WTC11 (cell line): ENCODE results near the gene NKIRAS2.

Source experiments
- ATF2 ChIP-seq: sonication (generic); formaldehyde crosslinking; IDR thresholded peaks from 2 replicates; pipeline ENCODE4 v1.8.1; 2022; ENCODE audit warnings: low read depth, missing genetic modification reagents, borderline replicate concordance
- CBFB ChIP-seq: sonication (generic); formaldehyde crosslinking; IDR thresholded peaks from 2 replicates; pipeline ENCODE4 v1.8.1; 2022; ENCODE audit warnings: mild to moderate bottlenecking, low read depth, missing genetic modification reagents
- MAX ChIP-seq: sonication (generic); formaldehyde crosslinking; IDR thresholded peaks from 2 replicates; pipeline ENCODE4 v1.8.0; 2022; ENCODE audit warnings: mild to moderate bottlenecking, missing genetic modification reagents
- SP1 ChIP-seq: sonication (generic); formaldehyde crosslinking; conservative IDR thresholded peaks from 2 replicates; pipeline ENCODE4 v1.8.1; 2022; ENCODE audit warnings: missing genetic modification reagents
- ZNF121 ChIP-seq: sonication (generic); formaldehyde crosslinking; IDR thresholded peaks from 2 replicates; pipeline ENCODE4 v1.8.0; 2023; ENCODE audit warnings: missing genetic modification reagents
- ZNF232 ChIP-seq: sonication (generic); formaldehyde crosslinking; IDR thresholded peaks from 2 replicates; pipeline ENCODE4 v1.8.0; 2022; ENCODE audit warnings: mild to moderate bottlenecking, missing genetic modification reagents
- ZNF512 ChIP-seq: sonication (generic); formaldehyde crosslinking; IDR thresholded peaks from 2 replicates; pipeline ENCODE4 v1.8.1; 2022; ENCODE audit warnings: missing genetic modification reagents, borderline replicate concordance
- TF ChIP-seq, protein P1 (sequence below): fragments of 200-600 bp; IDR thresholded peaks from 2 replicates; pipeline ENCODE4 v1.8.0; 2022; ENCODE audit warnings: antibody characterized with exemption
- TF ChIP-seq, protein P2 (sequence below): sonication (generic); formaldehyde crosslinking; IDR thresholded peaks from 2 replicates; pipeline ENCODE4 v1.8.1; 2023; ENCODE audit warnings: mild to moderate bottlenecking, missing genetic modification reagents
- TF ChIP-seq, protein P3 (sequence below): sonication (generic); formaldehyde crosslinking; conservative IDR thresholded peaks from 2 replicates; pipeline ENCODE4 v1.8.1; 2022; ENCODE audit warnings: mild to moderate bottlenecking, missing genetic modification reagents
- TF ChIP-seq, protein P4 (sequence below): sonication (generic); formaldehyde crosslinking; IDR thresholded peaks from 2 replicates; pipeline ENCODE4 v1.8.1; 2023; ENCODE audit warnings: mild to moderate bottlenecking, missing genetic modification reagents

GRCh38 chr17:42053731-42054500 lies 34.0 kb downstream of the NKIRAS2 start:
- TF ChIP-seq ATF2 (CRISPR knock-in tag): no peak
- TF ChIP-seq, protein P1, sequence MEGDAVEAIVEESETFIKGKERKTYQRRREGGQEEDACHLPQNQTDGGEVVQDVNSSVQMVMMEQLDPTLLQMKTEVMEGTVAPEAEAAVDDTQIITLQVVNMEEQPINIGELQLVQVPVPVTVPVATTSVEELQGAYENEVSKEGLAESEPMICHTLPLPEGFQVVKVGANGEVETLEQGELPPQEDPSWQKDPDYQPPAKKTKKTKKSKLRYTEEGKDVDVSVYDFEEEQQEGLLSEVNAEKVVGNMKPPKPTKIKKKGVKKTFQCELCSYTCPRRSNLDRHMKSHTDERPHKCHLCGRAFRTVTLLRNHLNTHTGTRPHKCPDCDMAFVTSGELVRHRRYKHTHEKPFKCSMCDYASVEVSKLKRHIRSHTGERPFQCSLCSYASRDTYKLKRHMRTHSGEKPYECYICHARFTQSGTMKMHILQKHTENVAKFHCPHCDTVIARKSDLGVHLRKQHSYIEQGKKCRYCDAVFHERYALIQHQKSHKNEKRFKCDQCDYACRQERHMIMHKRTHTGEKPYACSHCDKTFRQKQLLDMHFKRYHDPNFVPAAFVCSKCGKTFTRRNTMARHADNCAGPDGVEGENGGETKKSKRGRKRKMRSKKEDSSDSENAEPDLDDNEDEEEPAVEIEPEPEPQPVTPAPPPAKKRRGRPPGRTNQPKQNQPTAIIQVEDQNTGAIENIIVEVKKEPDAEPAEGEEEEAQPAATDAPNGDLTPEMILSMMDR: no peak
- TF ChIP-seq, protein P2, sequence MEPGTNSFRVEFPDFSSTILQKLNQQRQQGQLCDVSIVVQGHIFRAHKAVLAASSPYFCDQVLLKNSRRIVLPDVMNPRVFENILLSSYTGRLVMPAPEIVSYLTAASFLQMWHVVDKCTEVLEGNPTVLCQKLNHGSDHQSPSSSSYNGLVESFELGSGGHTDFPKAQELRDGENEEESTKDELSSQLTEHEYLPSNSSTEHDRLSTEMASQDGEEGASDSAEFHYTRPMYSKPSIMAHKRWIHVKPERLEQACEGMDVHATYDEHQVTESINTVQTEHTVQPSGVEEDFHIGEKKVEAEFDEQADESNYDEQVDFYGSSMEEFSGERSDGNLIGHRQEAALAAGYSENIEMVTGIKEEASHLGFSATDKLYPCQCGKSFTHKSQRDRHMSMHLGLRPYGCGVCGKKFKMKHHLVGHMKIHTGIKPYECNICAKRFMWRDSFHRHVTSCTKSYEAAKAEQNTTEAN: no peak
- no peak for TF ChIP-seq ZNF121 (CRISPR knock-in tag)
- TF ChIP-seq, protein P3, sequence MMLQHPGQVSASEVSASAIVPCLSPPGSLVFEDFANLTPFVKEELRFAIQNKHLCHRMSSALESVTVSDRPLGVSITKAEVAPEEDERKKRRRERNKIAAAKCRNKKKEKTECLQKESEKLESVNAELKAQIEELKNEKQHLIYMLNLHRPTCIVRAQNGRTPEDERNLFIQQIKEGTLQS (CRISPR knock-in tag): no peak
- TF ChIP-seq MAX (CRISPR knock-in tag): no peak
- TF ChIP-seq, protein P4, sequence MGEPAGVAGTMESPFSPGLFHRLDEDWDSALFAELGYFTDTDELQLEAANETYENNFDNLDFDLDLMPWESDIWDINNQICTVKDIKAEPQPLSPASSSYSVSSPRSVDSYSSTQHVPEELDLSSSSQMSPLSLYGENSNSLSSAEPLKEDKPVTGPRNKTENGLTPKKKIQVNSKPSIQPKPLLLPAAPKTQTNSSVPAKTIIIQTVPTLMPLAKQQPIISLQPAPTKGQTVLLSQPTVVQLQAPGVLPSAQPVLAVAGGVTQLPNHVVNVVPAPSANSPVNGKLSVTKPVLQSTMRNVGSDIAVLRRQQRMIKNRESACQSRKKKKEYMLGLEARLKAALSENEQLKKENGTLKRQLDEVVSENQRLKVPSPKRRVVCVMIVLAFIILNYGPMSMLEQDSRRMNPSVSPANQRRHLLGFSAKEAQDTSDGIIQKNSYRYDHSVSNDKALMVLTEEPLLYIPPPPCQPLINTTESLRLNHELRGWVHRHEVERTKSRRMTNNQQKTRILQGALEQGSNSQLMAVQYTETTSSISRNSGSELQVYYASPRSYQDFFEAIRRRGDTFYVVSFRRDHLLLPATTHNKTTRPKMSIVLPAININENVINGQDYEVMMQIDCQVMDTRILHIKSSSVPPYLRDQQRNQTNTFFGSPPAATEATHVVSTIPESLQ (CRISPR knock-in tag): no peak
- TF ChIP-seq ZNF512: no peak
- TF ChIP-seq CBFB (CRISPR knock-in tag): no peak
- no peak for TF ChIP-seq ZNF232 (CRISPR knock-in tag)
- TF ChIP-seq SP1: no peak
